Activated T-cell treated with anti-CD3 and anti-CD28 coated beads, Interleukin-2, amount 50 U/mL, for 24 hours (primary cell): Measurements from ENCODE around the gene CEP95.
A peak's percentile ranks its signal among the peaks of the same experiment; 100 is the strongest.
"Not testable (repeated sequence)": the region's sequence is repeated elsewhere in the genome, so short reads cannot be mapped to it uniquely, and the experiment has no call there.

Experiments used
- DNase-seq: peaks from one replicate; pipeline ENCODE4 v3.0.0-alpha.2; 2020
- H3K27ac Mint-ChIP-seq: 2 replicates; pipeline ENCODE4 v1.8.0; 2020; ENCODE audit warnings: mild to moderate bottlenecking, mixed read lengths
- H3K27me3 Mint-ChIP-seq: 2 replicates; pipeline ENCODE4 v1.8.0; 2020; ENCODE audit warnings: mixed read lengths
- H3K36me3 Mint-ChIP-seq: 2 replicates; pipeline ENCODE4 v1.8.0; 2020; ENCODE audit warnings: low read depth, mixed read lengths
- H3K4me1 Mint-ChIP-seq: 2 replicates; pipeline ENCODE4 v1.8.0; 2020; ENCODE audit warnings: low read depth, mixed read lengths
- H3K4me3 Mint-ChIP-seq: 2 replicates; pipeline ENCODE4 v1.8.0; 2020; ENCODE audit warnings: mild to moderate bottlenecking, moderate library complexity, mixed read lengths
- H3K9me3 Mint-ChIP-seq: 2 replicates; pipeline ENCODE4 v1.8.0; 2020; ENCODE audit warnings: mixed read lengths

Gene CEP95

DNA sequence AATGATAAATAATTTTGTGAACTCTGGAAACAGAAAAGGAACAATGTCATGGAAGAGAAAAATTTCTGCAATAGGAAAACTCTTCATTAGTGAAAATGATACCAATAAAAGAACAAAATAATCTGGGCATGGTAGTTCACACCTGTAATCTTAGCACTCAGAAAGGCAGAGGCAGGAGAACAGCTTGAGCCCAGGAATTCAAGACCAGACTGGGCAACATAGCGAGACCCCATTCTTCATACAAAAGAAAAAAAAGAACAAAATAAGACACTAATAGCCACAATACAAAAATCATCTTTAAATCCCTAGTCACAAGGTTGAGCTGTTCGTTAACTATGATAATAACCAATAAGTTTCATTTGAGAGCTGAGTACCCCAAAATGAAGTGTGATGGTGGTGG lies 18.5 kb upstream of the CEP95 start:
- no peak overlapping the region for H3K27ac Mint-ChIP-seq

DNA sequence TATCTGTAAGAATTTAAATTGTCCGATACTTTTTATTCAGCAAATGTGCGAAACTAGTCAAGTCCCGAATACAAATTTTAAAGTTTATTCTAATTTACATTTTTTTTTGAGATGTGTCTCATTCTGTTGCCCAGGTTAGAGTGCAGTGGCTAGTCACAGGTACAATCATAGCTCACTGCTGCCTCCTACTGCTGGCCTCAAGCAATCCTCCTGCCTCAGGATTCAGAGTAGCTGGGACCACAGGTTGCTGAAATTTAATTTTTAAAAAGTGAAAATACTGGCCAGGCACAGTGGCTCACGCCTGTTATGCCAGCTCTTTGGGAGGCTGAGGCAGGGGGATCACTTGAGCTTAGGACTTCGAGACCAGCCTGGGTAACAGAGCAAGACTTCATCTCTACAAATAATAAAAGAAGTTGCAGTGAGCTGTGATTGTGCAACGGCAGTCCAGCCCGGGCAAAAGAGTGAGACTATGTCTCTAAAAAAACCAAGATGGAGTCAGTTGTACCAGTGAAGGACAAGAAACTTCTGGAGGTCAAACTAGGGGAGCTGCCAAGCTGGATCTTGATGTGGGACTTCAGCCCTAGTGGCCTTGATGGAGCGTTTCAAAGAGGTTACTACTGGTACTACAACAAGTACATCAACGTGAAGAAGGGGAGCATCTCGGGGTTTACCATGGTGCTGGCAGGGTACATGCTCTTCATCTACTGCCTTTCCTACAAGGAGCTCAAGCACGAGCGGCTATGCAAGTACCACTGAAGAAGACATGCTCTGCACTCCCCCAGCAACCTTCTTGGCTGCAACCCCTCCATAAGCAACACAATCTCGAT lies 15.5 kb upstream of the CEP95 start:
- H3K4me1 Mint-ChIP-seq = peaks cover 35% of the 10 kb centered on the region
- no peaks in the 10 kb centered on the region for H3K27me3 Mint-ChIP-seq
- H3K4me3 Mint-ChIP-seq = no peak overlapping the region
- no peaks in the 10 kb centered on the region for H3K9me3 Mint-ChIP-seq
- H3K36me3 Mint-ChIP-seq = peaks cover 87% of the 10 kb centered on the region
- no peak for DNase-seq
- H3K27ac Mint-ChIP-seq = peak overlapping the region; percentile 24

More for the DNA sequence above, 18.5 kb upstream of the CEP95 start:
- Mint-ChIP-seq H3K4me1 (peaks cover 16% of the 10 kb centered on the region), H3K27me3 (no peaks in the 10 kb centered on the region), H3K4me3 (no peak overlapping the region), H3K36me3 (peaks cover 94% of the 10 kb centered on the region), H3K9me3 (no peaks in the 10 kb centered on the region)
- no peak for DNase-seq

DNA sequence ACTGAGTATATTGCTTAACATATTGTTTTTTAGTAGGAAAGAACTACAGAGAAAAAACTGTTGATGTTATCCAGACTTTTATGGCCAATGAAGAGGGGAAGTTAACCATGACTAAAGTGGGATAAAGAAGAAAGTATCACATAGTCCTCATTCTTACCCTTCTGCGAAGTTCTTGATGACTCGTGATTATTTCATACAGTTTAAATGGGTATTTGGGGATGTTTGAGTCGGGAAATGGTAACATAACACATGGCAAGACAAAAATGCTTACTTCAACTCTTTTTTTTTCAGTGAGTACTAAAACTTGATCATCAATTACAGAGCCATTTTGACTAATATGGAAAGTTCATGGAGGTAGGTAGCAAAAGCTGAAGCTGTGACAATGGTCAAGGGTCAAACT lies 14.8 kb upstream of the CEP95 start:
- DNase-seq = no peak
- no peaks in the 10 kb centered on the region for H3K27me3 Mint-ChIP-seq
- peaks cover 38% of the 10 kb centered on the region for H3K4me1 Mint-ChIP-seq
- H3K36me3 Mint-ChIP-seq = peaks cover 86% of the 10 kb centered on the region
- no peaks in the 10 kb centered on the region for H3K9me3 Mint-ChIP-seq
- H3K27ac Mint-ChIP-seq = peak overlapping the region; percentile 52
- no peak overlapping the region for H3K4me3 Mint-ChIP-seq

DNA sequence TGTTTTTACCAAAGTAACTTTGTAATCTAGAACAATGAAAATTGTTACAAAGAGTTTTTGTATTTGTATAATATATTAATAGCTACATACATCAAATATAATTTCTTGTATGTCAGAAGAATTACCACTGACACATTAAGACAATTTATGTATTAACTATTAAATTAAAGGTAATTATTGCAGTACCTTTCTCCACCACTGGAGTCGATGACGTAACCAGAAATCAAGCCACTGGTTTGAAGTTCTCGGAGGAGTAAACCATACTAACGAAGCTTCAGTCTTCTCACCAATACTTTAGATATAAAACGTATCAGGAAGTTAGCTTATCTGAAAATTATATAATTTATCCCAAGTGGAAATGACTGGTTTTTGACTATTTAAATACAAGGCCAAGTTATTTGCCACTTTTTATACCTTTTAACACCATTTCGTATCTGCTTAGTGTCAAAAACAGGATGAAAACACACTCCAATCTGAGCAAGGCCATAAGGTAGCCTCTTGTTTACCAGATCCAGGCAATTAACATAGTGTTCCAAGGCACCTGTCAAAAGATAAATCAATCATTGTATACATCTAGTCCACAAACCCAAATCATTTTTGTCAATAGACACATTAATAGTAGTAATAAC lies 14.2 kb upstream of the CEP95 start:
- H3K9me3 Mint-ChIP-seq = no peaks in the 10 kb centered on the region
- no peaks in the 10 kb centered on the region for H3K27me3 Mint-ChIP-seq
- peak overlapping the region; percentile 35 for H3K27ac Mint-ChIP-seq
- H3K4me3 Mint-ChIP-seq = no peak overlapping the region
- no peak for DNase-seq
- peaks cover 44% of the 10 kb centered on the region for H3K4me1 Mint-ChIP-seq
- peaks cover 86% of the 10 kb centered on the region for H3K36me3 Mint-ChIP-seq

- H3K27me3 Mint-ChIP-seq = no peaks in the 10 kb centered on the region
- H3K4me1 Mint-ChIP-seq = peaks cover 57% of the 10 kb centered on the region
- H3K4me3 Mint-ChIP-seq = peak overlapping the region; percentile 99
- no peak overlapping the region for H3K27ac Mint-ChIP-seq
- H3K36me3 Mint-ChIP-seq = peaks cover 88% of the 10 kb centered on the region
- DNase-seq = no peak
- no peaks in the 10 kb centered on the region for H3K9me3 Mint-ChIP-seq
Measured at GRCh38 chr17:64494121-64494520, 12.7 kb upstream of the CEP95 start.

DNA sequence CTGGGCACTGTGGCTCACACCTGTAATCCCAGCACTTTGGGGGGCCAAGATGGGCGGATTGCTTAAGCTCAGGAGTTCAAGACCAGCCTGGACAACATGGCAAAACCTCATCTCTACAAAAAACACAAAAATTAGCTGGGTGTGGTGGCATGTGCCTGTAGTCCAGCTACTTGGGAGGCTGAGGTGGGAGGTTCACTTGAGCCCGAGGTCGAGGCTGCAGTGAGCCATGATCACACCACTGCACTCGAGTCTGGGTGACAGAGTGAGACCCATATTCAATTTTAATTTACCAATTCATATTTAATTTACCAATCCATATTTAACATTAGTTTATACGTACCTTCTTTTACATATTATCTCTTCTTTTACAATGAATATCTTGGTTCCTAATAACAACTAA lies 11.5 kb upstream of the CEP95 start:
- not testable (repeated sequence) for DNase-seq, H3K9me3 Mint-ChIP-seq, H3K27me3 Mint-ChIP-seq
- Mint-ChIP-seq H3K27ac (peak overlapping the region; percentile 26), H3K4me3 (peak overlapping the region; percentile 99), H3K4me1 (peaks cover 69% of the 10 kb centered on the region), H3K36me3 (peaks cover 89% of the 10 kb centered on the region)

- no peaks in the 10 kb centered on the region for H3K27me3 Mint-ChIP-seq
Measured at GRCh38 chr17:64496348-64496785, 10.4 kb upstream of the CEP95 start.

GRCh38 chr17:64496786-64497564 lies 9.8 kb upstream of the CEP95 start, which contains the start of gene POLG2:
Gene POLG2, minus strand, starts transcription at chr17:64497054. Its CDS starts 86 bp downstream, at chr17:64496968.
- peak; percentile 95 for DNase-seq
- Mint-ChIP-seq H3K27ac (peak within 1 kb of the TSS; percentile 100), H3K4me1 (peaks cover 81% of the 10 kb centered on the region), H3K36me3 (peaks cover 89% of the 10 kb centered on the region), H3K9me3 (no peaks in the 10 kb centered on the region), H3K27me3 (no peaks in the 10 kb centered on the region), H3K4me3 (peak within 1 kb of the TSS; percentile 99)

More at GRCh38 chr17:64496348-64496785, 10.4 kb upstream of the CEP95 start:
- H3K36me3 Mint-ChIP-seq = peaks cover 89% of the 10 kb centered on the region
- H3K4me1 Mint-ChIP-seq = peaks cover 78% of the 10 kb centered on the region
- no peaks in the 10 kb centered on the region for H3K9me3 Mint-ChIP-seq
- H3K4me3 Mint-ChIP-seq = peak overlapping the region; percentile 99
- DNase-seq = no peak
- peak overlapping the region; percentile 100 for H3K27ac Mint-ChIP-seq

DNA sequence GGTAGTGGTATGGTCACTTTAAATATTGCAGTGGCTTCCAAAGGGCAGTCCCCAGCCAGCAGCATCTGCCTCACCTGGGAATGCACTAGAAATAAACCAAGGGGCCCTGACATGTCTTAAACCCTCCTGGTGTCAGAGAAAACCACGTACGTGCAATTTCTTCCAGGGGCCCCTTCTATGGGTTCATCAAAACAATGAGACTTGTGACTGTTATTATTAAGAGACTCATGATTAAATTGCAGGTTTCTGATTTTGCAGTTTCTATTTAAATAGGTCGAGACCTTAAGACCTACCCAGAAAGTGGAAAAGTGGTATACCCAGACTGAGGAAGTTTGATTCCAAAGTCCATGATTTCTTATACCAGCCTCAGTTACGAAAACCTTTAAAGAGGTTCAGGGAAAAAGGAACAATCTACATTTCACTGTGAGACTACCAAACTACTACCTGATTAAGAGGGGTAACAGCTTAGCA lies 9.2 kb upstream of the CEP95 start:
- H3K27ac Mint-ChIP-seq = peak overlapping the region; percentile 100
- H3K9me3 Mint-ChIP-seq = no peaks in the 10 kb centered on the region
- peak; percentile 78 for DNase-seq
- peaks cover 83% of the 10 kb centered on the region for H3K4me1 Mint-ChIP-seq
- H3K27me3 Mint-ChIP-seq = no peaks in the 10 kb centered on the region
- H3K36me3 Mint-ChIP-seq = peaks cover 91% of the 10 kb centered on the region
- peak overlapping the region; percentile 99 for H3K4me3 Mint-ChIP-seq

- peaks cover 93% of the 10 kb centered on the region for H3K36me3 Mint-ChIP-seq
Measured at GRCh38 chr17:64498308-64499203, 8.2 kb upstream of the CEP95 start.

GRCh38 chr17:64499805-64500486 lies 6.8 kb upstream of the CEP95 start:
- Mint-ChIP-seq H3K36me3 (peaks cover 95% of the 10 kb centered on the region), H3K4me3 (peak overlapping the region; percentile 98), H3K4me1 (peaks cover 87% of the 10 kb centered on the region), H3K9me3 (no peaks in the 10 kb centered on the region), H3K27me3 (no peaks in the 10 kb centered on the region), H3K27ac (peak overlapping the region; percentile 100)
- no peak for DNase-seq

More at GRCh38 chr17:64498308-64499203, 8.2 kb upstream of the CEP95 start:
- H3K4me1 Mint-ChIP-seq = peaks cover 86% of the 10 kb centered on the region
- no peak for DNase-seq
- no peaks in the 10 kb centered on the region for H3K27me3 Mint-ChIP-seq
- peak overlapping the region; percentile 99 for H3K4me3 Mint-ChIP-seq
- peak overlapping the region; percentile 100 for H3K27ac Mint-ChIP-seq
- no peaks in the 10 kb centered on the region for H3K9me3 Mint-ChIP-seq

- peaks cover 97% of the 10 kb centered on the region for H3K36me3 Mint-ChIP-seq
- peak overlapping the region; percentile 98 for H3K4me3 Mint-ChIP-seq
- H3K4me1 Mint-ChIP-seq = peaks cover 85% of the 10 kb centered on the region
- no peak for DNase-seq
- no peaks in the 10 kb centered on the region for H3K27me3 Mint-ChIP-seq
- peak overlapping the region; percentile 100 for H3K27ac Mint-ChIP-seq
- no peaks in the 10 kb centered on the region for H3K9me3 Mint-ChIP-seq
Measured at GRCh38 chr17:64500487-64500859, 6.3 kb upstream of the CEP95 start.
